Naive B cell (primary cell): ENCODE results near the gene FANCD2. TPM values are rescaled to one million over a fixed set of nuclear protein-coding genes. Genes with fewer than 3 reads are reported as not detected.
"Not testable (repeated sequence)": the region's sequence is repeated elsewhere in the genome, so short reads cannot be mapped to it uniquely, and the experiment has no call there.

Experiments
- ATAC-seq, 2 donors: fragments of 150-1000 bp; cut with Tn5 transposase; 2 replicates each; pipeline ENCODE4 v1.10.0; 2021; ENCODE audit warnings: low read depth in 2 of 2, mild to moderate bottlenecking in 2 of 2, moderate library complexity in 2 of 2
- DNase-seq: peaks from one replicate; pipeline ENCODE4 v3.0.0; 2022
- H3K27ac Mint-ChIP-seq, 6 donors: one replicate each; pipeline ENCODE4 v1.8.0; 2020 to 2022; ENCODE audit warnings: mild to moderate bottlenecking in 6 of 6, mixed read lengths in 6 of 6, moderate library complexity in 5 of 6, inconsistent platforms in 2 of 6
- H3K27me3 Mint-ChIP-seq, 3 donors: one replicate each; pipeline ENCODE4 v1.8.0; 2021 to 2022; ENCODE audit warnings: mixed read lengths in 3 of 3, mild to moderate bottlenecking in 1 of 3
- H3K36me3 Mint-ChIP-seq, 2 donors: one replicate each; pipeline ENCODE4 v1.8.0; 2020 to 2022; ENCODE audit warnings: mixed read lengths in 2 of 2, inconsistent platforms in 1 of 2, mild to moderate bottlenecking in 1 of 2
- H3K4me1 Mint-ChIP-seq, 3 donors: one replicate each; pipeline ENCODE4 v1.8.0; 2020 to 2022; ENCODE audit warnings: mixed read lengths in 3 of 3, inconsistent platforms in 1 of 3, mild to moderate bottlenecking in 1 of 3, moderate library complexity in 1 of 3
- H3K4me3 Mint-ChIP-seq, 8 donors: one replicate each; pipeline ENCODE4 v1.8.0; 2020 to 2022; ENCODE audit warnings: mild to moderate bottlenecking in 8 of 8, mixed read lengths in 8 of 8, moderate library complexity in 8 of 8, inconsistent platforms in 2 of 8
- H3K9me3 Mint-ChIP-seq, 7 donors: one replicate each; pipeline ENCODE4 v1.8.0; 2020 to 2022; ENCODE audit warnings: mixed read lengths in 7 of 7, mild to moderate bottlenecking in 5 of 7, inconsistent platforms in 2 of 7, moderate library complexity in 1 of 7
- polyA plus RNA-seq, 6 donors: library from polyadenylated mRNA; unstranded; fragments of 300-500 nt; fragmentation: Illumina TruSeq; gene quantifications; one replicate each; pipeline ENCODE4 v1.2.3, GENCODE V29; 2021; ENCODE audit warnings: low read depth in 6 of 6

Gene FANCD2
- polyA plus RNA-seq, 6 donors from 2014 or later, result 6.7 to 13.6 (median 11.2) TPM

- not testable (repeated sequence) for H3K9me3 Mint-ChIP-seq, H3K27ac Mint-ChIP-seq, ATAC-seq, DNase-seq, H3K27me3 Mint-ChIP-seq, H3K4me1 Mint-ChIP-seq, H3K4me3 Mint-ChIP-seq
- H3K36me3 Mint-ChIP-seq, result peaks cover 17 to 20% of the 10 kb centered on the region in 2 donors
These were observed 64.5 kb downstream of the FANCD2 start for GRCh38 chr3:10090774-10091173.

GRCh38 chr3:10091387-10091786 lies 65.2 kb downstream of the FANCD2 start:
- not testable (repeated sequence) for H3K4me1 Mint-ChIP-seq, DNase-seq, H3K27ac Mint-ChIP-seq, H3K27me3 Mint-ChIP-seq, H3K4me3 Mint-ChIP-seq, ATAC-seq, H3K9me3 Mint-ChIP-seq
- peaks cover 12 to 20% of the 10 kb centered on the region in 2 donors for H3K36me3 Mint-ChIP-seq

DNA sequence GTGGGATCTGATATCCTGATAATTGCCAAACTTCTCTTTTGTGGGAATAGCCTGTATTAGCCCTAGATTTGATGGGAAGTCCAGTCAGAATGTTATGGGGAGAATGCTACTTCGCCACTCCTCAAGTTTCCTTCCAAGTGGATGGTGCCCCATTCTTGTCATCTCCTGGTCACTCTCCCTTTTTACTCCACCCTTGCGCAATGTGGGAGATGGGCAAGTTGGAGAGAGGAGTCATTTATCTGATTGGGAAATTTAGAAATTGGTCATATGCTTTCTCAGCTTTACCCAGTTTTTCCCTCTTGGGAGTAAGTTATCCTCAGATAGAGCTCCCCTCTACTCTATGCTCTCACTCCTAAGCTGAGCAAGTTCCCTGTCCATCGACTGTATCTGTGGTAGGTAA lies 67.4 kb downstream of the FANCD2 start:
- Mint-ChIP-seq H3K36me3 (peaks cover 18 to 20% of the 10 kb centered on the region in 2 donors), H3K27me3 (no peaks in the 10 kb centered on the region), H3K4me3 (no peak overlapping the region), H3K4me1 (peaks cover 0 to 2% (median 0%) of the 10 kb centered on the region in 3 donors), H3K27ac (no peak overlapping the region), H3K9me3 (no peaks in the 10 kb centered on the region)
- DNase-seq (no peak), ATAC-seq (no peak)

DNA sequence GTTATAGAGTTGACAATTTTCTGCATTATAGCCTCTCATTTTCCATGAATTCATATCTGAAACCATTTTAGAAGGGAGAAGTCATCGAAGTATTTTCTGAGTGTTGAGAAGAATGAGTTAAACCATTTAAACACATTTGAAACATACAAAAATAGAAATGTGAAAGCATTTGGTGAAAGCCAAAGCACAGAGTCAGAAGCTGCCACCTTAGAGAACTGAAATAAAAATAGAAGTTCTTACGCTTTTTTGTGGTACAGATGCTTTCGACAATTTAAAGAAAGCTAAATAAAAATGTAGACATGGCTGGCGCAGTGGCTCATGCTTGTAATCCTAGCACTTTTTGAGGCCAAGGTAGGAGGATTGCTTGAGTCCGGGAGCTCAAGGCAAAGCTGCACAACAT lies 72.8 kb downstream of the FANCD2 start:
- H3K9me3 Mint-ChIP-seq, result no peaks in the 10 kb centered on the region
- H3K36me3 Mint-ChIP-seq, result peaks cover 0 to 15% of the 10 kb centered on the region in 2 donors
- no peak overlapping the region for H3K27ac Mint-ChIP-seq
- H3K4me1 Mint-ChIP-seq, result peaks cover 0 to 2% (median 0%) of the 10 kb centered on the region in 3 donors
- H3K27me3 Mint-ChIP-seq, result no peaks in the 10 kb centered on the region
- no peak overlapping the region for H3K4me3 Mint-ChIP-seq
- no peak for DNase-seq
- no peak for ATAC-seq

DNA sequence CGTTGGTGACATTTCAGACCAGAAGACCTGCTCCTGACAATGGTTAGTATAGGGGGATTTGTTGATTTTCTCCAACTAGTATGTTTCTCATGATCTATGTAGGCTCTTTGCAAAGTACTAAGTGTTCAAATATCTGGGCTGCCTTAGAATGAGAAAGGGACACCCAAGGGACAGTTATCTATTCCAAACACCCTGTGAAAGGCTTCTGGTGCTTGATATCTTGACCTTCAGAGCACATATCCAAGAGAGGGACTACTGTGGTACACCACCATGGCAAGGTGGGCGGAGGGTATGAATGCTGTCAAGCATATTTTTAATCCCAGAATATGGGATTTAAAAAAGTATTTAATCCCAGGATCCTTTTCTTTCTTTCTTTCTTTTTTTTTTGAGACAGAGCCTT lies 80.7 kb downstream of the FANCD2 start:
- H3K4me3 Mint-ChIP-seq, result no peak overlapping the region
- H3K4me1 Mint-ChIP-seq, result peaks cover 0 to 3% (median 0%) of the 10 kb centered on the region in 3 donors
- peaks cover 1 to 7% of the 10 kb centered on the region in 2 donors for H3K36me3 Mint-ChIP-seq
- no peak overlapping the region for H3K27ac Mint-ChIP-seq
- H3K27me3 Mint-ChIP-seq, result peaks cover 0 to 4% (median 0%) of the 10 kb centered on the region in 3 donors
- no peak for DNase-seq
- no peaks in the 10 kb centered on the region for H3K9me3 Mint-ChIP-seq
- ATAC-seq, result no peak

- Mint-ChIP-seq H3K4me3 (peak within 1 kb of the TSS in 2 of 8 donors; percentile 3 to 80), H3K27me3 (peaks cover 0 to 4% (median 0%) of the 10 kb centered on the region in 3 donors), H3K27ac (no peak within 1 kb of the TSS), H3K9me3 (no peaks in the 10 kb centered on the region), H3K36me3 (peaks cover 0 to 7% of the 10 kb centered on the region in 2 donors), H3K4me1 (peaks cover 0 to 3% (median 0%) of the 10 kb centered on the region in 3 donors)
- DNase-seq, result no peak
- ATAC-seq, result no peak
These were observed 81.9 kb downstream of the FANCD2 start, which contains the start of gene FANCD2OS for GRCh38 chr3:10108091-10108490. TSS of gene FANCD2OS (minus strand) at chr3:10108255. CDS start at chr3:10104774, 3,481 bp downstream.

DNA sequence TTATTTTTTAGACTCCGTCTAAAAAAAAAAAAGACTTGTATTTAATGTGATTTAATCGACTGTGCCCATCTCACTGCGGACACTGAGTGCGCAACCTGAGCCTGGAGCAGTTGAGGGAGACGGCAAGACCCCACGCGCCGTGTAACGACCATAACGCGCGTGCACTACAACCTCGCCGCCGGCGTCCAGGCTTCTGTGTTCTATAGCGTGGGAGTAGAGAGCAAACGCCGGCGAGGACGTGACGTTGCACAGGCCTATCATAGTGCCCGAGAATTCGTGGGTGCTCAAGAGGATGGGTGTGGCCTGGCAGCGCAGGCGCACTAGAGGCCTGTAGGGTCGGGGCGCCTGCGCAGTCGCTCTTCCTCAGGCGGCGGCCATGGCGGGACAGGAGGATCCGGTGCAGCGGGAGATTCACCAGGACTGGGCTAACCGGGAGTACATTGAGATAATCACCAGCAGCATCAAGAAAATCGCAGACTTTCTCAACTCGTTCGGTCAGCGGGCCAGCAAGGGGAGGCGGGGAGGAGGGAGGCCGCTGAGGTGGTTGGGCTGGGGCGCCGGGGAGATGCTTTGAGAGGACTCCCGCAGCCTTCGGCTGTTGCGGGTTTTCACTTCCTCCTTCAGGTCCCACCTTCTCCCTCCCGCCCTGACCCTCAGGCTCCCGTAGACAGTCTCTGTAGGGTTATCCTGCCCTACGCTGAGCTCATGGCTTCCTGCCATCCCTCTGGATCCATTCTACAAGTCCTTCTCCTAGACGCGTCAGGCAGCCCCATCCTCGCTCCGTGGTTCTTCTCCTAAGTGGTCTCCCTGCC lies 89.3 kb downstream of the FANCD2 start, which contains the start of gene BRK1:
TSS of gene BRK1 (plus strand) at position 350 of the 812 bp plus-strand sequence. CDS start at position 377, 27 bp downstream.
- DNase-seq (peak; percentile 90), ATAC-seq (peak; percentile 93 to 95)
- no peaks in the 10 kb centered on the region for H3K9me3 Mint-ChIP-seq
- H3K27ac Mint-ChIP-seq, result peak within 1 kb of the TSS; percentile 91 to 99 (median 98)
- no peaks in the 10 kb centered on the region for H3K36me3 Mint-ChIP-seq
- no peaks in the 10 kb centered on the region for H3K27me3 Mint-ChIP-seq
- H3K4me3 Mint-ChIP-seq, result peak within 1 kb of the TSS; percentile 91 to 99 (median 98)
- peaks cover 14 to 47% (median 30%) of the 10 kb centered on the region in 3 donors for H3K4me1 Mint-ChIP-seq

DNA sequence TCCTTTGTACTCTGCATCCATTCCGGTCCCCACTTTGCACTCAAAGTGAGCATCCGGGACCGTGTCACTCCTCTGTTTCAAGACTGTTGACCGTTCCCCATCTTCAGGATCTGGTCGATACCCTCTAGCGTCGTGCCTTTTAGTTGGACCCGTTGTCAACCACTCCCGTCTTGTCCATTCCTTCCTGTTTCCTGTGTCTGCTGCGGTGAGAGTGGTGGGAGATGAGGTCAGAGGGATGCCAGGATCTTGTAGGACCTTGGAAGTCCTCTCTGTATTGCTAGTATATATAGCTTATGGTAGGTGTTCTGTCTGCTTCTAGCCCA lies 89.9 kb downstream of the FANCD2 start:
- ATAC-seq (no peak), DNase-seq (no peak)
- H3K27ac Mint-ChIP-seq, result peak overlapping the region; percentile 91 to 99 (median 98)
- no peaks in the 10 kb centered on the region for H3K36me3 Mint-ChIP-seq
- no peaks in the 10 kb centered on the region for H3K27me3 Mint-ChIP-seq
- peaks cover 17 to 53% (median 36%) of the 10 kb centered on the region in 3 donors for H3K4me1 Mint-ChIP-seq
- H3K4me3 Mint-ChIP-seq, result peak overlapping the region; percentile 91 to 99 (median 98)
- no peaks in the 10 kb centered on the region for H3K9me3 Mint-ChIP-seq

GRCh38 chr3:10116928-10117327 lies 90.7 kb downstream of the FANCD2 start:
- DNase-seq, result no peak
- no peaks in the 10 kb centered on the region for H3K27me3 Mint-ChIP-seq
- H3K4me3 Mint-ChIP-seq, result peak overlapping the region; percentile 91 to 99 (median 98)
- no peaks in the 10 kb centered on the region for H3K9me3 Mint-ChIP-seq
- H3K4me1 Mint-ChIP-seq, result peaks cover 17 to 53% (median 38%) of the 10 kb centered on the region in 3 donors
- ATAC-seq, result no peak
- H3K36me3 Mint-ChIP-seq, result no peaks in the 10 kb centered on the region
- peak overlapping the region in 2 of 6 donors; percentile 56 to 62 for H3K27ac Mint-ChIP-seq

GRCh38 chr3:10119376-10119775 lies 93.1 kb downstream of the FANCD2 start:
- H3K36me3 Mint-ChIP-seq, result peaks cover 0 to 7% of the 10 kb centered on the region in 2 donors
- H3K4me1 Mint-ChIP-seq, result peaks cover 22 to 60% (median 44%) of the 10 kb centered on the region in 3 donors
- peak overlapping the region in 1 of 6 donors; percentile 11 for H3K27ac Mint-ChIP-seq
- H3K4me3 Mint-ChIP-seq, result peak overlapping the region in 1 of 8 donors; percentile 22
- ATAC-seq (no peak), DNase-seq (no peak)
- no peaks in the 10 kb centered on the region for H3K9me3 Mint-ChIP-seq
- H3K27me3 Mint-ChIP-seq, result no peaks in the 10 kb centered on the region

- no peak for ATAC-seq
These were observed 94.8 kb downstream of the FANCD2 start for GRCh38 chr3:10121064-10121463.

GRCh38 chr3:10122724-10123123 lies 96.5 kb downstream of the FANCD2 start:
- Mint-ChIP-seq H3K27me3 (no peaks in the 10 kb centered on the region), H3K4me3 (no peak overlapping the region), H3K9me3 (no peaks in the 10 kb centered on the region), H3K27ac (peak overlapping the region in 4 of 6 donors; percentile 15 to 76 (median 50)), H3K4me1 (peaks cover 27 to 37% (median 37%) of the 10 kb centered on the region in 3 donors), H3K36me3 (peaks cover 17 to 28% of the 10 kb centered on the region in 2 donors)
- no peak for DNase-seq
- no peak for ATAC-seq

More at GRCh38 chr3:10121064-10121463, 94.8 kb downstream of the FANCD2 start:
- Mint-ChIP-seq H3K4me1 (peaks cover 23 to 53% (median 38%) of the 10 kb centered on the region in 3 donors), H3K4me3 (no peak overlapping the region), H3K36me3 (peaks cover under 1 to 13% of the 10 kb centered on the region in 2 donors), H3K27ac (peak overlapping the region in 2 of 6 donors; percentile 14 to 33), H3K27me3 (no peaks in the 10 kb centered on the region), H3K9me3 (no peaks in the 10 kb centered on the region)
- DNase-seq, result no peak

DNA sequence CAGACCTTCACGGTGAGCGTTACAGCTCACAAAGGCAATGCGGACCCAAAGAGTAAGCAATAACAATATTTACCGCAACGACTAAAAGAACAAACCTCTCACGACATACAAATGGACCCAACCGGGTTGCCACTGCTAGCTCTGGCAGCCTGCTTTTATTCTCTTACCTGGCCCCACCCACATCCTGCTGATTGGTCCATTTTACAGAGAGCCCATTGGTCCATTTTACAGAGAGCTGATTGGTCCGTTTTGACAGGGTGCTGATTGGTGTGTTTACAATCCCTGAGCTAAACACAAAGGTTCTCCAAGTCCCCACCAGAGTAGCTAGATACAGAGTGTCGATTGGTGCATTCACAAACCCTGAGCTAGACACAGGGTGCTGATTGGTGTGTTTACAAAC lies 109.6 kb downstream of the FANCD2 start:
- not testable (repeated sequence) for H3K9me3 Mint-ChIP-seq, H3K4me3 Mint-ChIP-seq, H3K27me3 Mint-ChIP-seq, DNase-seq, H3K4me1 Mint-ChIP-seq, H3K36me3 Mint-ChIP-seq, ATAC-seq
- H3K27ac Mint-ChIP-seq, result peak overlapping the region in 1 of 6 donors; percentile 28
